Choroid plexus epithelial cell (primary cell): ENCODE results near the gene ZNHIT2.

ENCODE experiments used
- DNase-seq: peaks from one replicate; pipeline ENCODE4 v3.0.0-alpha.2; 2010; ENCODE audit warnings: low read depth
- H3K4me3 ChIP-seq: 2 replicates; pipeline ENCODE4 v1.5.1; 2011; ENCODE audit warnings: low read depth, mild to moderate bottlenecking, control low read depth, low read length, moderate library complexity
- TF ChIP-seq, protein P1 (sequence below): conservative IDR thresholded peaks from 2 replicates; pipeline ENCODE4 v1.5.1; 2011; ENCODE audit warnings: low read depth, mild to moderate bottlenecking, control low read depth, inconsistent platforms, low read length, moderate library complexity

The ZNHIT2 gene

DNA sequence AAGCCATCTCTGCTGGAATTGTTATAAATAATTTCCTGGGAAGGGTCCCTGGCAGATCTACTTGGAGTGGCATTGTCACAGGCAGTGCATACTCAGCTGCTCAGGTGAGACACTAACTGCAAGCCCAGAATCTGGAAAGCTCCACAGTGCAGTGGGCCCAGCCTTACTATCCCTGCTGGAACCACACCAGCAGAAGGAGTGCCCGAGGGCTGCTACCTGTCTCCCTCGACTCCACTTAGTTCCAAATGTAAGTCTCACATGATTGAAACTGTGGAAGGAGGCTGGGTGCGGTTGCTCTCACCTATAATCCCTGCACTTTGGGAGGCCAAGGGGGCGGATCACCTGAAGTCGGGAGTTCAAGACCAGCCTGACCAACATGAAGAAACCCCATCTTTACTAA, 31.2 kb upstream of the ZNHIT2 start:
- TF ChIP-seq, protein P1, sequence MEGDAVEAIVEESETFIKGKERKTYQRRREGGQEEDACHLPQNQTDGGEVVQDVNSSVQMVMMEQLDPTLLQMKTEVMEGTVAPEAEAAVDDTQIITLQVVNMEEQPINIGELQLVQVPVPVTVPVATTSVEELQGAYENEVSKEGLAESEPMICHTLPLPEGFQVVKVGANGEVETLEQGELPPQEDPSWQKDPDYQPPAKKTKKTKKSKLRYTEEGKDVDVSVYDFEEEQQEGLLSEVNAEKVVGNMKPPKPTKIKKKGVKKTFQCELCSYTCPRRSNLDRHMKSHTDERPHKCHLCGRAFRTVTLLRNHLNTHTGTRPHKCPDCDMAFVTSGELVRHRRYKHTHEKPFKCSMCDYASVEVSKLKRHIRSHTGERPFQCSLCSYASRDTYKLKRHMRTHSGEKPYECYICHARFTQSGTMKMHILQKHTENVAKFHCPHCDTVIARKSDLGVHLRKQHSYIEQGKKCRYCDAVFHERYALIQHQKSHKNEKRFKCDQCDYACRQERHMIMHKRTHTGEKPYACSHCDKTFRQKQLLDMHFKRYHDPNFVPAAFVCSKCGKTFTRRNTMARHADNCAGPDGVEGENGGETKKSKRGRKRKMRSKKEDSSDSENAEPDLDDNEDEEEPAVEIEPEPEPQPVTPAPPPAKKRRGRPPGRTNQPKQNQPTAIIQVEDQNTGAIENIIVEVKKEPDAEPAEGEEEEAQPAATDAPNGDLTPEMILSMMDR, result no peak
- no peak overlapping the region for H3K4me3 ChIP-seq
- DNase-seq, result no peak

GRCh38 chr11:65147352-65148075, 30.0 kb upstream of the ZNHIT2 start:
- TF ChIP-seq, protein P1, result no peak
- no peak overlapping the region for H3K4me3 ChIP-seq
- DNase-seq, result no peak

GRCh38 chr11:65141896-65142494, 24.5 kb upstream of the ZNHIT2 start:
- TF ChIP-seq, protein P1, result no peak
- no peak overlapping the region for H3K4me3 ChIP-seq

DNA sequence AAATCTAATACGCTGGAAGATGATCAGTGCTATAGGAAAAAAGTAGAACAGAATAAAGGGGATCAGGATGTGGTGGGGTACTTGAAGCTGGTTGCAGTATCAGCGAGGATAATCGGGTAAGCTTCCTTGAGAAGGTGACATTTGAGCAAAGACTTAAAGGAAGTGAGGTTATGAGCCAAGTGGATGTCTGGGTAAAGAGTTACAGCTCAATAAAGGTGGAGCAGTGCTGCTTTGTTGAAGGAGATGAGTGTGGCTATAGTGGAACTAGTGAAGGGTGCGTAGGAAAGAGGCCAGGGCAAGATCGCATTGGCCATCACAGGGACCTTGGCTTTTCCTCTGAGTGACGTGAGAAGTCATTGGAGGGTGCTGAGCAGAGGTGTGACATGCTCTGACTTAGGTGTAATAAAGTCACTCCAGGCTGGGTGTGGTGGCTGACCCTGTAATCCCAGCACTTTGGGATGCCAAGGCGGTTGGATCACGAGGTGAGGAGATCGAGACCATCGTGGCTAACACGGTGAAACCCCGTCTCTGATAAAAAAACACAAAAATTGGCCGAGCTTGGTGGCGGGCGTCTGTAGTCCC, 19.1 kb upstream of the ZNHIT2 start:
- no peak for DNase-seq
- no peak overlapping the region for H3K4me3 ChIP-seq
- TF ChIP-seq, protein P1, result no peak

More at GRCh38 chr11:65141896-65142494, 24.5 kb upstream of the ZNHIT2 start:
- no peak for DNase-seq

DNA sequence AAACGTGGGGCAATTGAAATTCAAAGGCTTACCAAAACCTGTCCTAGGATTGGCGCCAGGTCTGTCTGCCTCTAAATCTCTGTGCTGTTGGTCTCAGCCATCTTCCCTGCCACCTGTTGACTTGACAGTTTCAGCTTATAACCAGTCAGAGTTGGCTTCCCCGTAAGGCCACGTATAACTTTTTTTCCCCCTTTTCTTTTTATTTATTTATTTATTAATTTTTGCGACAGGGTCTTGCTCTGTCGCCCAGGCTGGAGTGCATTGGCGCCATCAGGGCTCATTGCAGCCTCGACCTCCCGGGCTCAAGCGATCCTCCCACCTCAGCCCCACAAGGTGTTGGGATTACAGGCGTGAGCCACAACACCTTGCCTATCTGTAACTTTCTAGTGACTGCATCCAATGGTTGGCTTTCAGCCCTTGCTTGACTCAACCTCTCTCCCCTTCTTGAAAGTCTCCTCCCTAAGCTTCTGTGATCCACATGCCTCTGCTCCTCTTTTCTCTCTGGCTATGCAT, 18.2 kb upstream of the ZNHIT2 start:
- DNase-seq, result no peak
- TF ChIP-seq, protein P1, result no peak
- H3K4me3 ChIP-seq, result peak overlapping the region; percentile 93

DNA sequence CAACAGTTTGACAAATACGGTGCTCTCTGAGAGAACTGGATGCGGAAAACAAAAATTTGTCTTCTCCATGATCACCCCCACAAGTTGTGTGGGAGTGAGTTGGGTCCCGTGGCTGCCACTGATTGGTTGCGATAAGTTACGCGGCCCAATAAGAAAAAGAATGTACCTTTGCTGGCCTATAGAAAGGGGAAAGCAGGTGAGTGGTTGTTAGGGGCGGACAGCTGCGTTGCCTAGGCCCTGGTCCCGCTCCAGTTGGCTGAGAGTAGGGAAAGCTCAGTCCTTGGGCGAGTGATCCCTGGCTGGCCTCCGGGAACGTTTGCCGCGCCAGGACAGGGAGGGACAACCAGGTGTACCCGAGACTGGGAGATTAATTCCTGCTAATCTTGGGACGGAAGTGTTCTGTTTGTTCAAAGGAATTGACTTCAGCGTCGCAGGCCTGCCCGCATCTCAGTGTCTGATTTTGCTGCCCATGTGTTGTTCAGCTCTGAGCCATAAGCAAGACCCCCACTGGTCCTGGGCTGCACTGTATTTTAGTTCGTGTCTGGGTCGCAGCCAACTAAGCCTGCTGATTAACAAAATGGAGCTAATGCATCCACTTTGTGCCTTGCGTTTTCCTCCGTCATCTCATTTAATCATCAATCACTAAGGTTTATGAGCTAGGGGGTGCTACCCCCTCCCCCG, 17.6 kb upstream of the ZNHIT2 start:
- H3K4me3 ChIP-seq, result peak overlapping the region; percentile 93
- TF ChIP-seq, protein P1, result no peak
- DNase-seq, result peak; percentile 98
